Activated CD4-positive, alpha-beta T cell treated with anti-CD3 and anti-CD28 coated beads for 36 hours (primary cell): ENCODE measurements around the gene TMEM129. TPM values are rescaled to one million over a fixed set of nuclear protein-coding genes. Genes with fewer than 3 reads are reported as not detected.

Experiments
- ATAC-seq: fragments of 200-7000 bp; cut with Tn5 transposase; one replicate; pipeline ENCODE4 v1.10.0; 2021; ENCODE audit warnings: mild to moderate bottlenecking, moderate library complexity
- CTCF ChIA-PET: fragments of 350-600 bp; sonication (Branson Sonifier 250); formaldehyde crosslinking; loops from one replicate; lab custom pipeline; 2021; ENCODE audit warnings: antibody characterized with exemption; lab: Charles Lee
- POLR2A ChIA-PET: fragments of 350-600 bp; sonication (Branson Sonifier 250); formaldehyde crosslinking; loops from one replicate; lab custom pipeline; 2021; ENCODE audit warnings: antibody characterized with exemption, inconsistent platforms; lab: Charles Lee
- DNase-seq: peaks from one replicate; pipeline ENCODE4 v3.0.0-alpha.2; 2020
- H3K27ac Mint-ChIP-seq: one replicate; pipeline ENCODE4 v1.8.0; 2021; ENCODE audit warnings: mixed read lengths
- H3K27me3 Mint-ChIP-seq: one replicate; pipeline ENCODE4 v1.8.0; 2021; ENCODE audit warnings: mixed read lengths
- H3K36me3 Mint-ChIP-seq: one replicate; pipeline ENCODE4 v1.8.0; 2021; ENCODE audit warnings: low read depth, mixed read lengths
- H3K4me1 Mint-ChIP-seq: one replicate; pipeline ENCODE4 v1.8.0; 2021; ENCODE audit warnings: mixed read lengths
- H3K4me3 Mint-ChIP-seq: one replicate; pipeline ENCODE4 v1.8.0; 2021; ENCODE audit warnings: mild to moderate bottlenecking, moderate library complexity, mixed read lengths
- H3K9me3 Mint-ChIP-seq: one replicate; pipeline ENCODE4 v1.8.0; 2021; ENCODE audit warnings: low read depth, mixed read lengths
- intact Hi-C, 2 experiments: fragments of 100-400 bp; cut with DNase I in 1 of 2; cut with micrococcal nuclease in 1 of 2; formaldehyde crosslinking; loops; one replicate each; pipeline versions ENCODE4 v1.14.2 to v1.15.1; 2022 to 2024; cut with DNase I, micrococcal nuclease
- total RNA-seq, 2 experiments: library from RNA; stranded (reverse); gene quantifications; one replicate each; pipeline ENCODE4 v1.2.3, GENCODE V29; 2021

The TMEM129 gene
- total RNA-seq, 2 experiments from 2014 or later, result 13.7 to 14.6 TPM

- H3K4me3 Mint-ChIP-seq, result no peak overlapping the region
- no peaks in the 10 kb centered on the region for H3K27me3 Mint-ChIP-seq
- POLR2A ChIA-PET, result no interaction called here
- no peak overlapping the region for H3K27ac Mint-ChIP-seq
- CTCF ChIA-PET, result interaction anchor here (0.7 kb wide), 1 partner anchor 33 kb away, joined by 3 read pairs; no protein-coding TSS in a partner anchor
- intact Hi-C loops, result no loop called here
- DNase-seq (no peak), ATAC-seq (no peak)
- H3K36me3 Mint-ChIP-seq, result no peaks in the 10 kb centered on the region
- no peaks in the 10 kb centered on the region for H3K4me1 Mint-ChIP-seq
- no peaks in the 10 kb centered on the region for H3K9me3 Mint-ChIP-seq
These were observed 52.7 kb downstream of the TMEM129 start for GRCh38 chr4:1668488-1668840.

- ATAC-seq, result no peak
- H3K9me3 Mint-ChIP-seq, result no peaks in the 10 kb centered on the region
- intact Hi-C loops, result no loop called here
- ChIA-PET POLR2A (interaction anchor here (0.6 kb wide), 1 partner anchor 15 kb away, joined by 3 read pairs; no protein-coding TSS in a partner anchor), CTCF (interaction anchor here (0.7 kb wide), 1 partner anchor 77 kb away, joined by 3 read pairs; no protein-coding TSS in a partner anchor)
- no peaks in the 10 kb centered on the region for H3K4me1 Mint-ChIP-seq
- H3K36me3 Mint-ChIP-seq, result no peaks in the 10 kb centered on the region
- no peak for DNase-seq
- H3K4me3 Mint-ChIP-seq, result no peak overlapping the region
- no peaks in the 10 kb centered on the region for H3K27me3 Mint-ChIP-seq
- no peak overlapping the region for H3K27ac Mint-ChIP-seq
These were observed 53.9 kb downstream of the TMEM129 start for GRCh38 chr4:1667273-1667672.

GRCh38 chr4:1666391-1666790 lies 54.7 kb downstream of the TMEM129 start:
- Mint-ChIP-seq H3K36me3 (no peaks in the 10 kb centered on the region), H3K9me3 (no peaks in the 10 kb centered on the region), H3K4me3 (no peak overlapping the region), H3K27me3 (no peaks in the 10 kb centered on the region), H3K4me1 (no peaks in the 10 kb centered on the region), H3K27ac (no peak overlapping the region)
- ATAC-seq, result no peak
- POLR2A ChIA-PET, result no interaction called here
- CTCF ChIA-PET, result no interaction called here
- intact Hi-C loops, result no loop called here
- DNase-seq, result no peak

Other genes with a start within 250 kb of the TMEM129 start
- 1 to 10 TPM; 2.0 to 2.5 TPM for gene FAM53A, start 37.0 kb downstream of the TMEM129 start, total RNA-seq
- 100 to 1,000 TPM; 113 to 134 TPM for gene SLBP, start 9.0 kb downstream of the TMEM129 start, total RNA-seq
- 100 to 1,000 TPM; 197 to 206 TPM for gene TACC3, start 198 bp upstream of the TMEM129 start, total RNA-seq
- under 1 TPM in 1 of 2 experiments, not detected in 1; 0.11 TPM for gene FGFR3, start 72.0 kb upstream of the TMEM129 start, total RNA-seq
- 10 to 100 TPM; 41.6 to 51.3 TPM for gene LETM1, start 134.8 kb upstream of the TMEM129 start, total RNA-seq
- gene NSD2, start 150.1 kb upstream of the TMEM129 start, total RNA-seq, result 100 to 1,000 TPM; 194 to 232 TPM